ENCODE results near the gene CYTH4.

GRCh38 chr22:37240941-37241320, 41.4 kb upstream of the CYTH4 start:
- TF ChIP-seq CTCF (IDR thresholded peaks at IDR 0.05) = no peak
- no peak for TF ChIP-seq POLR2A (IDR thresholded peaks at IDR 0.05)

Data from uterus (tissue), 2 donors.